HG03432 (cell line): Measurements from ENCODE around the gene LRP3.

Experiments used
- ATAC-seq: cut with Tn5 transposase; IDR thresholded peaks from one replicate; pipeline ENCODE4 v1.9.1; 2021; ENCODE audit warnings: mild to moderate bottlenecking, moderate library complexity; ENCODE audit not compliant: unreplicated experiment

Gene LRP3

GRCh38 chr19:33235269-33235995 lies 41.3 kb downstream of the LRP3 start:
- ATAC-seq = peak; percentile 92

GRCh38 chr19:33235996-33236350 lies 41.8 kb downstream of the LRP3 start:
- no peak for ATAC-seq

GRCh38 chr19:33236696-33237390 lies 42.7 kb downstream of the LRP3 start:
- ATAC-seq = no peak

DNA sequence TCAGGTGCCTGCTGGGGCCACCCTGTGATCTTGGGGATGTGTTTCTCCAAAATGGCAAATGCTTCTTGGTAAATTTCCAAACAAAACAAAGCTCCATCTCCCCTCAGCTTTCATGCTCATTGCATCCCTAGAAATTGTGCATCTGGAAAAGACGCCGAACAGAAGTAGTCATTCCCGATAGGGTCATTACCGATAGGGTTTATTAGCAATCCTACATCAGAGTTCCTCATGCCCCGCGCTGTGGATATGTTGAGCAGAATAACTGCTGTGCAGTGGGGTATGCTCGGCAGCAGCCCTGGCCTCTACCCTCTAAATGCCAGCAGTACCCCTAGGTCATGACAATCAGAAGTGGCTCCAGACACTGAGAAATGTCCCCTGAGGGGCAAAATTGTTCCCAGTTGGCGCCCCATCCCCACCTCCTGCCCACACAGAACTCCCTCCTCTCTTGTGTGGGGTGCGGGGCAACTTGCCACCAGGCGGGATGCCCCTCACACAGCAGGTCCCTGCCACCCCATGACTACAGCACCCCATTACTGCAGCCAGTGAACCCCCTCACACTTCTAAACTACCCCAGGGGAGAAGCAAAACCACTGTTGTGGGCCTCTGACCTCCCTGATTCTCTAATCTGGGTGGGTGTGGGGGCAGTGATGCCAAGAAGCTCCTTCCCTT lies 44.5 kb downstream of the LRP3 start:
- ATAC-seq = no peak

GRCh38 chr19:33239223-33239975 lies 45.3 kb downstream of the LRP3 start:
- ATAC-seq = no peak

DNA sequence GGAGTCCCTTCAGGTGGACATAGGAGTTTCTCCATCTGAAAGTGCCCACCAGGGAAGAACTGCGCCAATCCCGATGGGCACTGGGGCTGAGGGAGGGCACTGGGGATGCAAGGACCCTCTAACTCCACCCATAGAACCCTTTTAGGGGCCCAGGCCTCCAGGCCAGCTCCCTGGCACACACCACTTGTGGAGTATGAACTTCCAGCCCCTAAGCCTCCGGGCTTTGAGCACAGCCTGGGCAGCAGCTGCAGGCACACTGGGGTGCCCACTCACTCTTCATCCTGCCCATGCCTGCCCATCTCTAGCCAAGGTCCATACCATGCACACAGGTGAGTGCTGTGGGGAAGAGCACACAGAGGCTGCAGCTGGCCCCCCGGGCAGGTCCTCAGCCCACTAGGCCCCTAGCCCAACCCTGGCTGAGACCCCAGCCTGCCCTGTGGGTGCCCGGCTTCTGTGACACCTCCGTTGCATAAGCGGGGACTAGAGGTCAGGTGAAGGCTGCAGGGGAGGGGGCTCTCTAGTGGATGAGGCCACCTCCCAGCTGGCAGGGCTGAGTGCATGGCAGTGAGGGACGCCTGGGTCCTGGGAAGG lies 46.1 kb downstream of the LRP3 start:
- no peak for ATAC-seq

- ATAC-seq = no peak
These were observed 47.0 kb downstream of the LRP3 start for GRCh38 chr19:33241091-33241529.

GRCh38 chr19:33241530-33242101 lies 47.5 kb downstream of the LRP3 start:
- ATAC-seq = no peak

GRCh38 chr19:33242131-33242530 lies 48.0 kb downstream of the LRP3 start:
- ATAC-seq = no peak

DNA sequence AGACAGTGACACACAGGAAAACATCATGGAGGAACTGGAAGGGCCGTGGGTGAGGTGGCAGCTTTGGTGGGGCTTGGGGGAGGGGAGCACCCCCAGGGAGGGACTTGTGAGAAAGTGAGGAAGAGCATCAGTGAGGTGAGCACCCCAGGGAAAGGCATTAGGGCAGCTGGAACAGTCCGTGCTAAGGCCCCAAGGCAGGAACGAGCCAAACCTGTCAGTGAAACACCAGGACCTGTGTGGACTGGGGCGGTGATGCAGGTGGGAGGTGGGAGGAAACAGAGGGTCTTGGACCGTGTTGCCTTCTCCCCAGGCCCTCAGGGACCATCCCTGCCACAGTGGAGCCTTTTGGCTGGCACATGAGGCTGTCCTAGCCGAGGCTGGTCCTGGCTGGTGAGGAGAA lies 48.8 kb downstream of the LRP3 start:
- ATAC-seq = no peak

DNA sequence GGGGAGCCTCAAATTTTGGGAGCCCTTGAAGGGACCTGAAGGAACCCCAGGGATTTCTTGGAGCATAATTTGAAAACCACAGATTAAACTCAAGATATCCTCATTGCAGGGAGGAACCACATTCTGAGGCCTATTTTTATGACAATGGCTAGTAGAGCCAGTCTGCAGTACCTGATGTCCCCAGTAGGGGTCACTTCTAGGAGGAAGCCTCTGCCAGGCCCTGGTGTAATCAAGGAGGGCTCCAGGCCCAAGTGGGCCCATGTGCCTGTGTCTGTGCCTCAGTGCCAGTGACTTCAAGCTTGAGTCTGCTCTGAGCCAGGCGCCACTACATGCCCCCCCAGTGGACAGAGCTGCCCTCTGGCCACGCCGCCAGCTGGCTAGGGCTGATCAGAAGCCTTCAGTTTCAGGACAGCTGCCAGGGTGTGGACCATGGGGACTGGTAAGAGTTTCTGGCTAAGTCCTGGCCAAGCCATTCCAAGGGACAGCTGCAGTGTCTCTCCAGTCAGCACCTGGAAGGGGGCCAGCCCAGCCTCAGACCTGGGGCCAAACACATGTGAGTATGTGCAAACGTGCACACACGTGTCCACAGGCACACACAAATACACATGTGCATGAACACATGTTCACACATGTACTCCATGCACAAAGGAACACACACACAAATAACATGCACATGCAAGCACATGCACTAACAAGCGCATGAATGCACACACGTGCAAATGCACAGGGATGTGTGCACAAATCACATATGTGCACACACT lies 52.0 kb downstream of the LRP3 start:
- no peak for ATAC-seq

GRCh38 chr19:33246709-33247440 lies 52.7 kb downstream of the LRP3 start:
- ATAC-seq = no peak

GRCh38 chr19:33247441-33247819 lies 53.3 kb downstream of the LRP3 start:
- no peak for ATAC-seq

DNA sequence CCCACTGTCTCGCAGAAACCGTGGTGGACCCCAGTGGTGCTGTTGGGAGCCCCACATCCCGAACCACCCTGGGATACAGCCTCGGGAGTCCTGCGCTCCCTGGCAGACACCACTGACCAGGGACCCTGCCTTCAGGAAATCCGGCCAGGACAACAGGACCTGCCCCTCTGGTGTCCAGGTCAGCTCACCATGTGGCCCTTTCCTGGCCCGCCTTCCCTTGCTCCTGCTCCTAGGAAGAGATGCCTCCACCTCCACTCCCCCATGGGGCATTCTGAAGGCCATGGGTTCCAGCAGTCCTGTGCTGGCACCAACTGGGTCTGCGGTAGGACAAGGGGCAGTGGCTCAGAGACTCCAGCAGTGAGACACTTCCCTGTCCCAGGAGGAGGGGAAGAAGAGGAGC lies 54.0 kb downstream of the LRP3 start:
- no peak for ATAC-seq

DNA sequence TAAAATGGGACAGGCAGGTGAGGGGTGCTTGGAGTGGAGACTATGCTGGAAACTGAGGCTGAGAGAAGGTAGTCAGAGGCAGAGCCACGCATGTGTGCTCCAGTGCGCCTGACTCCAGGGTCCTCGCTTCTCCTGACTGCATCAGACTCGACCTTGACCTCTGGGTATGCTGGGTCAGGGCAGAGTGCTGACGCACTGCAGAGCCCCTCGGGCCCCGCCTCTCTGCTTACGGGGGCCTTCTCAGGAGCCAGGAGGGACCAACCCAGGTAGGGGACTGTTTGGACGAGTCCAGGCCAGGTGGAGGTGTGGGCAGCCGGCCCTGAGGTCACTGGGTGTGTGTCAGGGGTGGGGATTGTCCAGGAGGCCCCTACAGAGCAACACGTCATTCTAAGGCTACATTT lies 54.4 kb downstream of the LRP3 start:
- no peak for ATAC-seq

DNA sequence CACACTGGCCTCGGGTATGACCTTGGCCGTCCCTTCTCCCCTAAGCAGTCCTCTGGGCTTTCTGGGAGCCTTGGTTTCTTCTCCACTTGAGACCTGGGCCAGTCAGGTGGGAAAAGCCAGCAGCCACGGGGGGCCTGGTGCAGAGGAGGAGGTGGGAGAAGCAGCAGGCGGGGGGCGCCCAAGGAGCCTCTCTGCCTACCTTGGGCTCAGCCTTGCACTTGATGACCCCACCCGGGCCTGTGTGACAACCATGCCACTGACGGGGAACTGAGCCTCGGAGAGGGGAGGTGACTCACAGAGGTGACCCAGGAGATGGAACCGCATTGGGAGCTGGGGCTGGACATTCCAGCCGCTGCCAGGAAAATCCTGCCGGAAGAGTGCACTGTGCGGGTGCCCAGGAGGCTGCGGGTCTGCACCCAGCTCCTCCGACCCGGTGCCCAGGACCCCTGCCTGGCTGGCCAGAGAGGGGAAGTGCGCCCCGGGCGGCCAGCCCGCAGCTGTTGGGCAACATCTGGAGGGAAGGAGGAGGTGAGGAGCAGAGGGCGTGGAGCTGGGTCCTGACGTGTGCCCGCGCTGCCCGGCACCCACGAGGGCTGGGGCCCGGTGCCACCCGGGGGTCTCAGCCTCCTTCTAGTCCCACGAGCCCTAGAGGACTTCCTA lies 55.0 kb downstream of the LRP3 start:
- ATAC-seq = no peak

- ATAC-seq = no peak
These were observed 55.7 kb downstream of the LRP3 start for GRCh38 chr19:33249740-33250366.

- no peak for ATAC-seq
These were observed 56.4 kb downstream of the LRP3 start for GRCh38 chr19:33250500-33250899.
